ENCODE measurements around the gene SLAMF1. TPM values are rescaled to one million over a fixed set of nuclear protein-coding genes. Genes with fewer than 3 reads are reported as not detected.
A peak's percentile ranks its signal among the peaks of the same experiment; 100 is the strongest.

Gene SLAMF1
- total and polyA plus RNA-seq, 4 experiments from 2014 or later: 21.4 to 62.5 (median 59.9) TPM

DNA sequence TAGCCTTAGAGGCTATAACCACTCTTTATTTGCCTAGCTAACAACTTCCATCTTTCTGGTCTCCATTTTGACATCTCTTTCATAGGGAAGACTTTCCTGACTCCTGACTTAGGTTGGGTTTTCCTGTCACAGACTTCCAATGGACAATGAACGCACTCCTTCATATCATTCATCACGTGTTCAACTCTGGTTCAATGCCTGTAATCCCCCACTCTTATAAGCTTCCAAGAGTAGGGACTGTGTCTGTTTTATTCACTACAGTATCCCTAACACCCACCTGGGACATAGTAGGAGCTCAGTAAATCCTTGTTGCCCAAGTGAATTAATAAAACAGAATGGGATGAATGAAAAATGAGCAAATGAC is 4.6 kb downstream of the SLAMF1 start:
- intact Hi-C loops (cut with micrococcal nuclease): no loop called here
- H3K27me3 Mint-ChIP-seq: no peaks in the 10 kb centered on the region
- Histone ChIP-seq H3K36me3 (ENCODE audit: insufficient read depth, low read length) (peaks cover 2% of the 10 kb centered on the region), H3K27me3 (ENCODE audit: insufficient read depth, low read length) (no peaks in the 10 kb centered on the region), H3K27ac (ENCODE audit: low read depth, low read length) (peak overlapping the region; percentile 88), H3K4me1 (ENCODE audit: insufficient read depth, low read length) (peaks cover 65% of the 10 kb centered on the region), H3K4me3 (ENCODE audit: low read length in 2 of 2) (peak overlapping the region; percentile 6 to 80), H3K9me3 (ENCODE audit: control insufficient read depth in 1 of 2, low read length in 2 of 2) (no peaks in the 10 kb centered on the region)
- no peak for DNase-seq
- peaks cover 37 to 73% of the 10 kb centered on the region in 2 donors for H3K36me3 Mint-ChIP-seq
- H3K9me3 Mint-ChIP-seq: peaks cover 0 to 4% (median 0%) of the 10 kb centered on the region in 8 donors
- CTCF ChIA-PET (ENCODE audit: partially characterized antibody): interaction anchor here (0.7 to 4.7 kb wide), 7 partner anchors 10 to 64 kb away, joined by 3 to 44 read pairs (median 5); no protein-coding TSS in a partner anchor
- POLR2A ChIA-PET (ENCODE audit: partially characterized antibody): interaction anchor here (0.7 to 6.8 kb wide), 17 partner anchors 10 to 154 kb away, joined by 3 to 82 read pairs (median 4); partner anchors contain the start of gene LY9
- peak overlapping the region; percentile 98 to 100 (median 99) for H3K4me3 Mint-ChIP-seq
- H3K4me1 Mint-ChIP-seq: peaks cover 49 to 98% (median 64%) of the 10 kb centered on the region in 4 donors
- H3K27ac Mint-ChIP-seq: peak overlapping the region; percentile 87 to 98 (median 97)

DNA sequence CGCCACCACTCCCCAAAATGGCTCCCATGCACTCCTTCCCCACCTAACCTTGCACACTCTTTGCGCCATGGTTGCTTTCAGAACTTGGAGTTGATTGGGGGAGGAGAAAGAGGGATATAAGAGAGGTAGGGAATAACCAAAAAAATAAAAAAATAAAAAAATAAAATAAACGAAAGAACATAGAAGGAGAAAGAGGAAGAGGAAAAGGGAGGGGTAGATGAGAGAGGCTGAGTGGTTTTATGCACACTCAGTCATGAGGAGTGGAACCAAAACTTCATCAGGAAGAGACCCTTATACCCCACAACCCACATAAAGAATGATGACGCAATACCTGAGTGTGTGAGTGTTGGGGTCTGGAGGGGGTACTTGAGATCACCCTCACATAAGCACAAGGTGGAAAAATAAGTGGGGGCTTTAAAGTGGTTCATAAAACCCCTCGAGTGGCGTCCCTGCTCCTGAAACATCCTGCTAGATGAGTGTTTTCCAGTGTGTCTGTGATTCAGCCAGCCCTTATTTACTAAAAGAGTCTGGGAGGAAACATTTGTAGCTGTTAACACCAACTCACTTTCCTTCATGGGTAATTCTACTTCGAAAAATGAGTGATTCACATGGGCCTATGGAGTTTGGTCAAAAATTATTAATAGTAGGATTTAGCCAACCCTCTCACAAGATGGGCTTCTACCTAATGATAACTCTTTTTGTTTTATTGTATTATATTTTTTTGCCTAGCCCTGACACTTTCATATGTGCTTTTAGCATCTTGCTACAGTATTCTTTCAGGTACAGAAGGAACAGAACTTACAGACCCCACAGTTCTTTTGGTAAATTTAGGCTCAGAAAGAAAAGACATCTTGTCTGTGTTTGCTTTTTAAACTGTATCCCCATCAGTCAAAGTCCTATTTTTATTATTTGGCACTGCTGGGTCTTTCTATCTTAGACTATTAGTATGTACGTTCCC is 5.2 kb downstream of the SLAMF1 start:
- intact Hi-C loops (cut with micrococcal nuclease): no loop called here

DNA sequence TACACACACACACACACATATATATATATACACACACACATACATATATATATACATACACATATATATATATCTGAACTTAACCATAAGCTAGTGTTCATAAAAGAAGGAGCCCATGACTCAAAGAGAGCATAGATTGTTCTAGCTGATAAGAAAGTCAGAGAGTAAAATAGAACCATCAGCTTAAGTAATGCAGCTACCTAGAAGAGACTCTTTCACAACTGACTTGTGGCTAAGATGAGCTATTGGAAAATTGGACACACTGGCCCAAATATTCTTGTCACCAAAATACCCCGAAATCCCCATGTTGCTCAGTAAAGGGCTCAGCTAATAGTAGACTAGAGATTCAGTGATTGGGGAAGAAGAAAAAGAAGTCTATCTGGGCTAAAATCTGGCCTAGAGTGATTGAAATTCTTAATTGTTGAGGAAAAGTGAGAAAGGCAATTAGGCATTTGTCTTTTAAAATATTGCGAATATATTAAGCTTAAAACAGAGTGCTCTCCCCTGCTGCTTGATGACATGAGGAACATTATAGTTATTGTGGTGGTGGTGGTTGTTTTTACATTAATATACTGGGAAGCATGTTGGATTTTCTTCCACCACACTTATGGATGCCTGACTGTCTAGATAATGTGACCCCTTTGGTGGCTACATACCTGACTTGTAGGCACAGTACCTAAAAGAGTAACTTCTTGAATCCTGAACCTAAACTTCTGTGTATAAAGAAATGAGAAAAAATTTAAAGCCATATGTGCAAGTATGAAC is 6.3 kb downstream of the SLAMF1 start:
- Histone ChIP-seq H3K27me3 (ENCODE audit: insufficient read depth, low read length) (no peaks in the 10 kb centered on the region), H3K36me3 (ENCODE audit: insufficient read depth, low read length) (peaks cover 19% of the 10 kb centered on the region), H3K4me3 (ENCODE audit: low read length in 2 of 2) (peak overlapping the region; percentile 5 to 23), H3K27ac (ENCODE audit: low read depth, low read length) (peak overlapping the region; percentile 88), H3K9me3 (ENCODE audit: control insufficient read depth in 1 of 2, low read length in 2 of 2) (no peaks in the 10 kb centered on the region), H3K4me1 (ENCODE audit: insufficient read depth, low read length) (peaks cover 81% of the 10 kb centered on the region)
- Mint-ChIP-seq H3K4me1 (peaks cover 62 to 97% (median 78%) of the 10 kb centered on the region in 4 donors), H3K36me3 (peaks cover 46 to 74% of the 10 kb centered on the region in 2 donors), H3K9me3 (no peaks in the 10 kb centered on the region), H3K27me3 (no peaks in the 10 kb centered on the region), H3K27ac (peak overlapping the region; percentile 87 to 98 (median 97)), H3K4me3 (peak overlapping the region; percentile 71 to 100 (median 99))
- DNase-seq: peak in 3 of 5 donors; percentile 36 to 82 (median 45)
- intact Hi-C loops (cut with micrococcal nuclease): no loop called here
- ChIA-PET POLR2A (ENCODE audit: partially characterized antibody) (interaction anchor here (0.6 to 3.9 kb wide), 19 partner anchors 8 to 205 kb away, joined by 3 to 126 read pairs (median 5); partner anchors contain the start of gene LY9), CTCF (ENCODE audit: partially characterized antibody) (interaction anchor here (0.7 to 4.7 kb wide), 10 partner anchors 12 to 45 kb away, joined by 3 to 44 read pairs (median 4); no protein-coding TSS in a partner anchor)

More for the DNA sequence above, 5.2 kb downstream of the SLAMF1 start:
- Mint-ChIP-seq H3K27me3 (no peaks in the 10 kb centered on the region), H3K9me3 (peaks cover 0 to 4% (median 0%) of the 10 kb centered on the region in 8 donors), H3K36me3 (peaks cover 44 to 73% of the 10 kb centered on the region in 2 donors), H3K4me1 (peaks cover 55 to 98% (median 68%) of the 10 kb centered on the region in 4 donors), H3K27ac (peak overlapping the region; percentile 87 to 98 (median 97)), H3K4me3 (peak overlapping the region; percentile 98 to 100 (median 99))
- peaks cover 70% of the 10 kb centered on the region for H3K4me1 ChIP-seq (ENCODE audit: insufficient read depth, low read length)
- no peaks in the 10 kb centered on the region for H3K9me3 ChIP-seq (ENCODE audit: control insufficient read depth in 1 of 2, low read length in 2 of 2)
- peaks cover 9% of the 10 kb centered on the region for H3K36me3 ChIP-seq (ENCODE audit: insufficient read depth, low read length)
- H3K4me3 ChIP-seq (ENCODE audit: low read length in 2 of 2): peak overlapping the region; percentile 45 to 80
- ChIA-PET CTCF (ENCODE audit: partially characterized antibody) (interaction anchor here (1.3 to 4.7 kb wide), 10 partner anchors 9 to 34 kb away, joined by 3 to 44 read pairs (median 6); no protein-coding TSS in a partner anchor), POLR2A (ENCODE audit: partially characterized antibody) (interaction anchor here (0.7 to 6.8 kb wide), 18 partner anchors 9 to 101 kb away, joined by 3 to 126 read pairs (median 6); no protein-coding TSS in a partner anchor)
- no peaks in the 10 kb centered on the region for H3K27me3 ChIP-seq (ENCODE audit: insufficient read depth, low read length)
- peak in 1 of 5 donors; percentile 68 for DNase-seq
- peak overlapping the region; percentile 88 for H3K27ac ChIP-seq (ENCODE audit: low read depth, low read length)

DNA sequence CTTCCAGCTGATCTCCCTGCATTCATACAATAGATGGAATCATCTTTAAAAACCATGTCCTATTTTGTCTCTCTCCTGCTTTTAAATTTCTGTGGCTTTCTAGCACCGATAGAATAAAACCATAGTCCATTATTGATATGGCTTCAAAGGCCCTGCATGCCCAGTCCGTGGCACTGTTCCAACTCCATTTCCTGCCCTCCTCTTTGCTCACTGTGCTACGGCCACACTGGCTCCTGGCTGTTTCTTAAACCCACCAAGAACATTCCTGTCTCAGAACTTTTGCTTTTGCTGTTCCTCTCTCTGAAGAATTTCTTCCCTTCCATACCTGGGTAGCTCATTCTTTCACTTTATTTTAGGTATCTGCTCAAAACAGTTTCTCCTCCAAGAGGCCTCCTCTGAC is 7.2 kb downstream of the SLAMF1 start:
- Mint-ChIP-seq H3K9me3 (peaks cover 0 to 2% (median 0%) of the 10 kb centered on the region in 8 donors), H3K36me3 (peaks cover 44 to 72% of the 10 kb centered on the region in 2 donors), H3K27ac (peak overlapping the region; percentile 87 to 99 (median 98)), H3K4me1 (peaks cover 66 to 97% (median 84%) of the 10 kb centered on the region in 4 donors), H3K27me3 (no peaks in the 10 kb centered on the region), H3K4me3 (peak overlapping the region; percentile 75 to 87 (median 82))
- intact Hi-C loops (cut with micrococcal nuclease): no loop called here
- no peaks in the 10 kb centered on the region for H3K9me3 ChIP-seq (ENCODE audit: control insufficient read depth in 1 of 2, low read length in 2 of 2)
- peaks cover 26% of the 10 kb centered on the region for H3K36me3 ChIP-seq (ENCODE audit: insufficient read depth, low read length)
- H3K4me1 ChIP-seq (ENCODE audit: insufficient read depth, low read length): peaks cover 90% of the 10 kb centered on the region
- POLR2A ChIA-PET (ENCODE audit: partially characterized antibody): interaction anchor here (0.6 to 3.9 kb wide), 18 partner anchors 12 to 206 kb away, joined by 3 to 126 read pairs (median 6); partner anchors contain the start of gene LY9
- peak overlapping the region in 1 of 2 donors; percentile 7 for H3K4me3 ChIP-seq (ENCODE audit: low read length in 2 of 2)
- H3K27me3 ChIP-seq (ENCODE audit: insufficient read depth, low read length): no peaks in the 10 kb centered on the region
- CTCF ChIA-PET (ENCODE audit: partially characterized antibody): interaction anchor here (0.7 to 4.7 kb wide), 11 partner anchors 11 to 211 kb away, joined by 3 to 44 read pairs (median 4); no protein-coding TSS in a partner anchor
- peak overlapping the region; percentile 68 for H3K27ac ChIP-seq (ENCODE audit: low read depth, low read length)
- no peak for DNase-seq

DNA sequence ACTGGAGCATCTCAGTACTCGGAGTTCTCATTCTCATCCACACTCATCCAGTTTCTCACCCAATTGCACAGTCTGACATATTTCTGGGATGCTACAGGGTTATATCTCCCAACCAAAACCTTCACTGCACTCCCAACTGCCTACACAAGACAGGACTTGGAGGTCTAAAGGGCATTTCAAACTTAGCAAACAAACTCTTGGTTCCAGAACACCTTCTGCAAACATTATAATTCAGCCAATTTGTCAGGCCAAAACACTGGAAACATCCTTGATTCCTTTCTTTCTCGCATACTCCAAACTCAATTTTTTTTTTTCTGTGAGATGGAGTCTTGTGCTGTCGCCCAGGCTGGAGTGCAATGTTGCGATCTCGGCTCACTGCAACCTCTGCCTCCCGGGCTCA is 7.9 kb downstream of the SLAMF1 start:
- POLR2A ChIA-PET (ENCODE audit: partially characterized antibody): interaction anchor here (1.0 to 3.9 kb wide), 9 partner anchors 12 to 74 kb away, joined by 3 to 126 read pairs (median 10); no protein-coding TSS in a partner anchor
- Histone ChIP-seq H3K4me3 (ENCODE audit: low read length in 2 of 2) (peak overlapping the region; percentile 31 to 39), H3K4me1 (ENCODE audit: insufficient read depth, low read length) (peaks cover 97% of the 10 kb centered on the region)

DNA sequence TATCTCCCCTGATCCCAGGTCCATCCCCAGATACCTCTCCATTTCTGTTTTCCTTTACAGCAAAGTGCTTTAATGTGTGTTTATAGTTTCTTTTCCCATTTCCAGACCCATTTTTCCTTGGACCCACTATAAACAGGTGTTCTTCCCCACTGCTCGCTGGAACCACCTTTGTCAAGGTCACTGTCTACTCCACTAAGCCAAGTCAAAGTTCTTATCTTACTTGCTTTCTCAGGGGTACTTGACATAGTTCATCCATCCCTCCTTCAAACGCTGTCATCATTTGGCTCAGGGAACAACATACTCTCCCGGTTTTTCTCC is 8.3 kb downstream of the SLAMF1 start:
- no peaks in the 10 kb centered on the region for H3K9me3 ChIP-seq (ENCODE audit: control insufficient read depth in 1 of 2, low read length in 2 of 2)
- peak overlapping the region; percentile 75 to 87 (median 82) for H3K4me3 Mint-ChIP-seq
- POLR2A ChIA-PET (ENCODE audit: partially characterized antibody): interaction anchor here (0.9 to 3.9 kb wide), 5 partner anchors 8 to 37 kb away, joined by 3 to 126 read pairs (median 6); partner anchors contain the start of gene SLAMF1
- H3K27ac ChIP-seq (ENCODE audit: low read depth, low read length): peak overlapping the region; percentile 68
- intact Hi-C loops (cut with micrococcal nuclease): loop anchor here (1.0 kb wide), 2 partner anchors 9 kb away; partner anchors contain the start of gene SLAMF1
- H3K27ac Mint-ChIP-seq: peak overlapping the region; percentile 87 to 99 (median 98)
- H3K27me3 ChIP-seq (ENCODE audit: insufficient read depth, low read length): no peaks in the 10 kb centered on the region
- peaks cover 76 to 97% (median 87%) of the 10 kb centered on the region in 4 donors for H3K4me1 Mint-ChIP-seq
- peaks cover 49 to 72% of the 10 kb centered on the region in 2 donors for H3K36me3 Mint-ChIP-seq
- H3K27me3 Mint-ChIP-seq: no peaks in the 10 kb centered on the region
- DNase-seq: no peak
- H3K4me1 ChIP-seq (ENCODE audit: insufficient read depth, low read length): peaks cover 99% of the 10 kb centered on the region
- H3K36me3 ChIP-seq (ENCODE audit: insufficient read depth, low read length): peaks cover 37% of the 10 kb centered on the region
- CTCF ChIA-PET (ENCODE audit: partially characterized antibody): no interaction called here
- H3K4me3 ChIP-seq (ENCODE audit: low read length in 2 of 2): peak overlapping the region; percentile 31 to 39
- peaks cover 0 to 2% (median 0%) of the 10 kb centered on the region in 8 donors for H3K9me3 Mint-ChIP-seq

More for the DNA sequence above, 7.9 kb downstream of the SLAMF1 start:
- CTCF ChIA-PET (ENCODE audit: partially characterized antibody): interaction anchor here (1.2 to 2.1 kb wide), 2 partner anchors 27 to 36 kb away, joined by 3 to 23 read pairs; no protein-coding TSS in a partner anchor
- peak overlapping the region; percentile 75 to 87 (median 82) for H3K4me3 Mint-ChIP-seq
- H3K36me3 Mint-ChIP-seq: peaks cover 45 to 72% of the 10 kb centered on the region in 2 donors
- peaks cover 0 to 2% (median 0%) of the 10 kb centered on the region in 8 donors for H3K9me3 Mint-ChIP-seq
- H3K9me3 ChIP-seq (ENCODE audit: control insufficient read depth in 1 of 2, low read length in 2 of 2): no peaks in the 10 kb centered on the region
- peak overlapping the region; percentile 68 for H3K27ac ChIP-seq (ENCODE audit: low read depth, low read length)
- intact Hi-C loops (cut with micrococcal nuclease): loop anchor here (1.0 kb wide), 2 partner anchors 8 to 10 kb away; partner anchors contain the start of gene SLAMF1
- peaks cover 74 to 97% (median 86%) of the 10 kb centered on the region in 4 donors for H3K4me1 Mint-ChIP-seq
- no peak for DNase-seq
- peaks cover 33% of the 10 kb centered on the region for H3K36me3 ChIP-seq (ENCODE audit: insufficient read depth, low read length)
- H3K27me3 Mint-ChIP-seq: no peaks in the 10 kb centered on the region
- peak overlapping the region; percentile 87 to 99 (median 98) for H3K27ac Mint-ChIP-seq
- H3K27me3 ChIP-seq (ENCODE audit: insufficient read depth, low read length): no peaks in the 10 kb centered on the region
